Breast epithelium (tissue), 3 donors: ENCODE results near the gene COL5A1.

Experiments
- CTCF ChIP-seq, 3 donors: fragments of 450-650 bp; IDR thresholded peaks; one replicate each; pipeline ENCODE4 v1.5.1; 2016 to 2017; ENCODE audit warnings: antibody characterized with exemption in 3 of 3, mild to moderate bottlenecking in 3 of 3, moderate library complexity in 3 of 3
- POLR2A ChIP-seq: fragments of 450-650 bp; IDR thresholded peaks from one replicate; pipeline ENCODE4 v1.6.1; 2016; ENCODE audit warnings: antibody characterized with exemption, mild to moderate bottlenecking, moderate library complexity

- TF ChIP-seq CTCF (IDR thresholded peaks at IDR 0.05) = no peak
- no peak for TF ChIP-seq POLR2A
Measured at GRCh38 chr9:134748591-134748990, 107.0 kb downstream of the COL5A1 start.
